GM18502 (cell line): ENCODE results near the gene BBC3.

ENCODE experiments used
- ATAC-seq: cut with Tn5 transposase; IDR thresholded peaks from one replicate; pipeline ENCODE4 v1.9.1; 2021; ENCODE audit warnings: mild to moderate bottlenecking; ENCODE audit not compliant: unreplicated experiment, poor library complexity

BBC3 gene

GRCh38 chr19:47203254-47203653, 27.7 kb downstream of the BBC3 start:
- no peak for ATAC-seq

GRCh38 chr19:47200530-47200929, 30.5 kb downstream of the BBC3 start:
- no peak for ATAC-seq

GRCh38 chr19:47197141-47197540, 33.9 kb downstream of the BBC3 start:
- ATAC-seq: no peak

DNA sequence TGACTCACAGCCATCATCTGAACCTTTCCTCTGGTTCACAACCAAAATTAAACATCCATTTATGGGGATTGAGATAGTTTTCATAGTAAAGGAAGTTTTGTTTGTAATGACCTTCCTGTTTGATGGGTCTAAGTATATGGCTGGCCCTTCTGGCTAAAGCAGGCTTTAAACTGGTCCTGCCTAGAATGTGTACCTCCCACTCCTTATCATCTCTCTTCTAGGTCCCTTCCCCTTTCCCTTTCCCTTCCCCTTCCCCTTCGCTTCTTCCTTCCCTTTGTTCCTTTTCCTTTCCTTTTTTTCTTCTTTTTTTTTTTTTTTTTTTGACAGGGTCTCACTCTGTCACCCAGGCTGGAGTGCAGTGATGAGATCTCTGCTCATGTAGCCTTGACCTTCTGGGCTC, 35.6 kb downstream of the BBC3 start:
- no peak for ATAC-seq

DNA sequence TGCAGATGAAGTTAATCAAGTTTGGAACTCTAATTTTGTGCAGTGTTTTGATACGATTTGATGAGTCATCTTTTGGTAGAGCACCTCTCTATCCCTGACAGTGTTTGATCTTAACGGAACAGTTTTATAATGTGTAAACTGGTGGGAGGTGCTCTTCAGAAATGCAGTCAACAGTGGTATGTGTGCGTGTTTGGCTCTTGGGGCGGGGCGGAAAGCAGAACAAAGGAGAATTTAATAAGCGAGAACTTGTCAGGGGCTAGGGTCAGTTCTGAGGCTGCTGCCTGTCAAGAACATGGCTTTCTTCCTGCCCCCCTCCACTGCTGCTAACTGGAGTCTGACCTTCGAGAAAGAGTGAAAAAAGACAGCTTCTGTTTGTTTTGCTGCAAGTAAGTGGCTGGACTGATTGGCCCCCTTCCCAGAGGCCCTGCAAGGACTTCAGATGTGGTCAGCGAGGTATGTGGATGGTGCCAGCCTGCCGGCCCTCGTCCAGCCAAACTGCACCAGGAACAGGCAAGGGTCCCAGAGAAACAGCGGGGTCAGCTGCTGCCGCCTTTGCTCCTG, 40.8 kb downstream of the BBC3 start:
- ATAC-seq: no peak

DNA sequence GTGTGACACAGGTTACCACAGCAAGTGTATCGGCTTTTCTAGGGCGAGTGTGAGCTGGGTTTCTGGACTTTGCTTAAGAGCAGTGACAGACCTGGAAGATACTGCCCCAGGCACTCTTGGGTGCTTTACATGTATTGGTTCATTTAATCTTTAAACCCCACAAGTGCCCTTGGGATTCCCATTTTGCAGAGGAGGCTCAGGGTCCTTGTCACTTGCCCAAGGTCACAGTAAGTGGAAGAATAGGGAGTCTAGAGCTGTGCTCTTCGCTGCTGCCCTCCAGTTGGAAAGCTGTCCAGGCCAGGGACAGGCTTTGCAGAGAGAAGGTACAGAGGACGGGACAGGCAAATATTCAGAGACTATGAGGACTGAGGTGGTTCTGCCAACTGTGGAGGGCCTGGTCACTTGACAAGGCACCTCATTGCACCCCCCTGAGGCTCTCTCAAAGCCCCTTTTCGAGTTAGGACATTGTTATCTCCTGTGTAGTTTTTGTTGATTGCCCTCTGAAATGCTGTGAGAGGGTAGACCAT, 42.4 kb downstream of the BBC3 start:
- no peak for ATAC-seq

DNA sequence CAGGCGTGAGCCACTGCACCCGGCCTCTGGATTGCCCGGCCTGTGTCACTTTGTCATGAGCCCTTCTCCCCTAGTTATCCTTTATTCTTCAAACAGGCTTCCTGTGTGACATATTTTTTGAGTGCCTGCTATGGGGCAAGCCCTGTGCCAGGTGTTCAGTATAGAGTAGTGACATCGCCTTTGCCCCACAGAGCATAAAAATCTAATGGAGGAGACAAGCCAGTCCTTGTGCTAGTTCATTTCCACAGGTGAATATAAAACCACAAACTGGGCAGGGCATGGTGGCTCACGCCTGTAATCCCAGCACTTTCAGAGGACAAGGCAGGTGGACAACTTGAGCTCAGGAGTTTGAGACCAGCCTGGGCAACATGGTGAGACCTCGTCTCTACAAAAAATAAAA, 43.2 kb downstream of the BBC3 start:
- ATAC-seq: no peak

DNA sequence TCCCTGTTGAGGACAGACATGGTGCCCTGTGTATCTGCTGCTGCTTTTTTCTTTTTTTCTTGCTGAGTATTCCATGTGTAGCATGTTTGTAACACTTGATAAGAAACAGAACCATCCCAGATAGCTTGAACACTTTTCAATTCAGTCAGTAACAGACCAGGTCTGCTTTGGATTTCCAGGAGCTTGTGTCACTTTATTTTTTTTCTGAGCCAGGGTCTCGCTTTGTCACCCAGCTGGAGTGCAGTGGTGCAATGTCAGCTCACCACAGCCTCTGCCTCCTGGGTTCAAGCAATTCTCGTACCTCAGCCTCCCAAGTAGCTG, 43.7 kb downstream of the BBC3 start:
- no peak for ATAC-seq

- ATAC-seq: peak; percentile 88
Observed at GRCh38 chr19:47186446-47187334, 44.3 kb downstream of the BBC3 start.

- ATAC-seq: no peak
Observed at GRCh38 chr19:47183601-47184000, 47.4 kb downstream of the BBC3 start.

DNA sequence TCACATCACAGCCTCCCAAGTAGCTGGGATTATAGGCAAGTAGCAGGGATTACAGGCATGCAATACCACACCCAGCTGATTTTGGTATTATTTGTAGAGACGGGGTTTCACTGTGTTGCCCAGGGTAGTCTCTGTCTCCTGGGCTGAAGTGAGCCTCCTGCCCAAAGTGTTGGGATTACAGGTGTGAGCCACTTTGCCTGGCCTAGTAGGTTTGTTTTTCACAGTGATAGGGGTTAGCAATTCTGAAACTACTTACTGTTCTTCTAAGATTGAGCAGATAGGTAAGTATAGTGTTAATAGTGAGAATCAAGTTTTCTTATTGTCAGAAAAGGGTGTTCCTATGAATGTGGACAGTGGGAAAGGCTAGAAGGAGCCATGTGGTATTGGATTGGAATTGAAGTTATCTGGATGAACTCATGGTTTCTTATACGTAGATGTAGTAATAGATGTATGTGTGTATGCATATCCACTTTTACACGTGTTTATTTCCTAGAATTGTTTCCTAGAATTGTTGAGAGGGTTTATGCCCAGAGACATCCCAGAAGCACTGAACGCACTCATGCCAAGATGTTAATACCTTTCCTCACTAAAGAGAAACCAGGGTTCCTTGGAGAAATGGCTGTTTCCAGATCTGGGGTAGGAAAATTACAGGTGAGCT, 51.2 kb downstream of the BBC3 start:
- no peak for ATAC-seq

DNA sequence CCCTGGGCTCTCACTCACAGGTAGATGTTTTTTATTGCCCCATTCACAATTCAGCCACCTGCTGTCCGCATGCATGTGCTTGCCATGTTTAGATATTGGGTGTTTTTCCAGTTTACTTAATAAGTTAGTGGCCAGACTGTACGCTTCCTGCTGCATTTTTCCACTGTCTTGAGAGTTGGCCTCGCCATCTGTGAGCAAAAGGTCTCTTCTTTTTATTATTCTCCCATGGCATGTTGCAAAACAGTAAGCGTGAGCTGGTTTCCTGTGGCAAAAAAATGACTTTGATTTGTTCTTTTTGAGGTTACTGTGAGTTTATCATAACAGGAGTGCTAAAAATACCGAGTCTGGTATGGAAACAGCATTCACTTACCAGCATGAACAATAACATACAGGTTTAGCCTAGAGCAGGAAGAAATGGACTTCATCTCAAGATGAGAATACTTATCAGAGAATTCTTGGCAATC, 54.3 kb downstream of the BBC3 start:
- ATAC-seq: no peak

- ATAC-seq: no peak
Observed at GRCh38 chr19:47176071-47176626, 54.9 kb downstream of the BBC3 start.

DNA sequence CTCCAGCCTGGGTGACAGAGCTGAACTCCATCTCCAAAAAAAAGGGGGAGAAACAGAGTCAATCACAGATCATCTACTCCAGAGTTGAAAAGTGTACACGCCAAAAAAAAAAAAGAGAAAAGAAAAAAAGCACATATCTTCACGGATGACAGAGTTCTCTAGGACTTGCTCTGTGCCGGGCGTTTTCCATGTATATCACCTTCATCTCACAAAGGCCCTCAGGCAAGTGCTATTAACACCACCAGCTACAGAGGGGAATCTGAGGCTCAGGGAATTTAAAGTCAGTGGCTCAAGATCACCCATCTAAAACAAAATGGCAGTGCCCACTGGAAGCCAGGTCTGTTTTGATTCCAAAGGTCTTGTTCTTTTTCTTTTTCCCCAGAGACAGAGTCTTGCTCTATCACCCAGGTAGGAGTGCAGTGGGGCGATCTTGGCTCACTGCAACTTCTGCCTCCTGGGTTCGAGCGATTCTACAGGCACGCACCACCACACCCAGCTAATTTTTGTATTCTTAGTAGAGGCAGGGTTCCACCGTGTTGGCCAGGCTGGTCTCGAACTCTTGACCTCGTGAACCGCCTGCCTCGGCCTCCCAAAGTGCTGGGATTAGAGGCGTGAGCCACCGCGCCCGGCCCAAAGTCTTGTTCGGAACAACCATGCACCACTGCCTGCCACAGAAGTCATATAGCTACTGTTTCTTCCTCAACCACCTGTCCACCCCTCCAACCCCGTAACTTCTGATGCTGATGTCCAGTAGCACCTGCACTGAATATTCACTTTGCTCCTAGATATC, 58.1 kb downstream of the BBC3 start:
- ATAC-seq: no peak
